GM12878 (cell line): ENCODE measurements around the gene PRKCZ. TPM values are rescaled to one million over a fixed set of nuclear protein-coding genes. Genes with fewer than 3 reads are reported as not detected.
A peak's percentile ranks its signal among the peaks of the same experiment; 100 is the strongest.

Experiments used
- ATAC-seq: fragments of 200-7000 bp; cut with Tn5 transposase; 3 replicates; pipeline ENCODE4 v1.9.1; 2020; ENCODE audit warnings: mild to moderate bottlenecking, moderate library complexity
- BruUV-seq: library from RNA; stranded (reverse); fragments of 400-500 nt; replicated peaks from 2 replicates; lab custom pipeline; 2021; lab: Mats Ljungman, UMichigan
- CTCF ChIA-PET: fragments of 300-600 bp; sonication (Branson Sonifier 250); formaldehyde crosslinking; extraction: SDS; loops from one replicate; lab custom pipeline; 2021; ENCODE audit warnings: inconsistent platforms; lab: Yijun Ruan, JAX
- POLR2A ChIA-PET: fragments of 350-600 bp; formaldehyde crosslinking; extraction: SDS; loops from one replicate; lab custom pipeline; 2021; ENCODE audit warnings: inconsistent platforms; lab: Charles Lee
- RAD21 ChIA-PET: fragments of 300-600 bp; sonication (Branson Sonifier 250); formaldehyde crosslinking; loops from one replicate; lab custom pipeline; 2023; ENCODE audit warnings: antibody characterized with exemption; ENCODE audit not compliant: unreplicated experiment; lab: Charles Lee
- SMC1A ChIA-PET: fragments of 300-600 bp; sonication (Branson Sonifier 250); formaldehyde crosslinking; loops from one replicate; lab custom pipeline; 2023; ENCODE audit not compliant: unreplicated experiment, uncharacterized antibody; lab: Charles Lee
- DNase-seq: peaks from one replicate; pipeline ENCODE4 v3.0.0-alpha.2; 2011; ENCODE audit warnings: low read depth, low spot score
- FAIRE-seq: peaks from 3 replicates; lab custom pipeline; 2011; peaks lifted over from hg19 to GRCh38; lab: Jason Lieb, UNC
- H2AFZ ChIP-seq: 2 replicates; pipeline ENCODE4 v1.6.0; 2011; ENCODE audit warnings: low read depth, low read length, control low read depth; ENCODE audit not compliant: control insufficient read depth
- H3K27ac ChIP-seq: 2 replicates; pipeline ENCODE4 v1.5.1; 2011; ENCODE audit warnings: control low read depth; ENCODE audit not compliant: control insufficient read depth, insufficient read depth
- H3K27me3 ChIP-seq, 2 experiments: replicated peaks in 1 of 2; 2 replicates each; pipeline versions ENCODE4 v1.6.0 to v1.6.1; 2011; ENCODE audit warnings: low read length in 1 of 2; ENCODE audit not compliant: control insufficient read depth in 2 of 2, insufficient read depth in 2 of 2
- H3K36me3 ChIP-seq, 2 experiments: 2 replicates each; pipeline ENCODE4 v1.5.1; 2011; ENCODE audit warnings: low read length in 1 of 2; ENCODE audit not compliant: control insufficient read depth in 2 of 2, insufficient read depth in 2 of 2
- H3K4me1 ChIP-seq: 2 replicates; pipeline ENCODE4 v1.6.1; 2011; ENCODE audit warnings: mild to moderate bottlenecking, low read length, moderate library complexity, mixed read lengths; ENCODE audit not compliant: control insufficient read depth, insufficient read depth
- H3K4me2 ChIP-seq: 2 replicates; pipeline ENCODE4 v1.6.0; 2011; ENCODE audit warnings: control low read depth; ENCODE audit not compliant: control insufficient read depth, insufficient read depth
- H3K4me3 ChIP-seq: fragments of 200-600 bp; sonication (generic); 2 replicates; pipeline ENCODE4 v1.5.1; 2016
- H3K79me2 ChIP-seq: 2 replicates; pipeline ENCODE4 v1.6.0; 2011; ENCODE audit warnings: low read length; ENCODE audit not compliant: control insufficient read depth, insufficient read depth
- H3K9ac ChIP-seq: 2 replicates; pipeline ENCODE4 v1.8.0; 2011; ENCODE audit warnings: low read length, control low read depth, mixed read lengths; ENCODE audit not compliant: control insufficient read depth, insufficient read depth
- H3K9me3 ChIP-seq: replicated peaks from 3 replicates; pipeline ENCODE4 v1.5.1; 2011; ENCODE audit warnings: mild to moderate bottlenecking, low read length; ENCODE audit not compliant: control insufficient read depth, insufficient read depth
- H4K20me1 ChIP-seq: 2 replicates; pipeline ENCODE4 v1.6.0; 2011; ENCODE audit not compliant: control insufficient read depth, insufficient read depth
- BHLHE40 ChIP-seq, 2 experiments: fragments of 450-650 bp in 1 of 2; IDR thresholded peaks; 2 replicates each; pipeline ENCODE4 v1.6.1; 2011 to 2017; ENCODE audit warnings: low read depth in 2 of 2, borderline replicate concordance in 1 of 2, improper control_type of control experiment in 1 of 2, low read length in 1 of 2, mild to moderate bottlenecking in 1 of 2
- FOXK2 ChIP-seq: fragments of 450-650 bp; IDR thresholded peaks from 2 replicates; pipeline ENCODE4 v1.6.1; 2017; ENCODE audit warnings: mild to moderate bottlenecking, moderate library complexity
- POLR2A ChIP-seq: IDR thresholded peaks from 2 replicates; pipeline ENCODE4 v1.6.1; 2011; ENCODE audit warnings: low read depth, mild to moderate bottlenecking, low read length
- WGBS: methylation state at CpG from one replicate; pipeline ENCODE4 v1.1.6; 2016; ENCODE audit warnings: low lambda C conversion rate; ENCODE audit not compliant: insufficient replicate concordance, insufficient coverage; ENCODE audit errors: missing lambda C conversion rate; 5-methylcytosine and 5-hydroxymethylcytosine counted together
- in situ Hi-C: fragments of 300-500 bp; cut with MboI; formaldehyde crosslinking; loops from 9 replicates; pipeline ENCODE4 v1.14.3; 2018; ENCODE audit warnings: mixed read lengths
- intact Hi-C: fragments of 100-400 bp; cut with micrococcal nuclease; formaldehyde crosslinking; loops from one replicate; pipeline ENCODE4 v1.14.2; 2022; ENCODE audit not compliant: unreplicated experiment
- polyA plus RNA-seq, 11 experiments: library from polyadenylated mRNA; depleted of rRNA in 4 of 11; unstranded in 6 of 11; stranded (reverse) in 5 of 11; fragments of >200 nt; fragmentation: Nextera tagmentation in 4 of 11; fragmentation: Illumina TruSeq in 1 of 11; extraction: Ambion mirVana in 4 of 11; extraction: Trizol in 1 of 11; gene quantifications; 1 replicate in 1 of 11; 2 replicates in 10 of 11; pipeline versions ENCODE4 v1.2.1 to v1.2.3, GENCODE V29; 2011 to 2016; ENCODE audit warnings: inconsistent platforms in 2 of 11, missing spikeins in 2 of 11, low read depth in 1 of 11
- total RNA-seq, 4 experiments: library from RNA; depleted of rRNA in 3 of 4; stranded (reverse); fragments of >200 nt in 3 of 4; fragmentation: Illumina TruSeq in 1 of 4; extraction: Trizol in 1 of 4; gene quantifications; 2 replicates each; pipeline versions ENCODE4 v1.2.1 to v1.2.3, GENCODE V29; 2013 to 2021
- TF ChIP-seq, protein P1 (sequence below), 3 experiments: IDR thresholded peaks in 2 of 3; conservative IDR thresholded peaks in 1 of 3; 2 replicates each; pipeline ENCODE4 v1.5.1; 2011; ENCODE audit warnings: low read depth in 3 of 3, low read length in 3 of 3, mild to moderate bottlenecking in 3 of 3, control low read depth in 2 of 3, moderate library complexity in 2 of 3, inconsistent platforms in 1 of 3, mixed read lengths in 1 of 3; ENCODE audit not compliant: control insufficient read depth in 2 of 3, insufficient read depth in 1 of 3; ENCODE audit errors: extremely low read depth in 1 of 3
- TF ChIP-seq, protein P2 (sequence below): fragments of 450-650 bp; IDR thresholded peaks from 2 replicates; pipeline ENCODE4 v1.6.1; 2017; ENCODE audit warnings: mild to moderate bottlenecking, moderate library complexity

Gene PRKCZ
- total and polyA plus RNA-seq, 10 of the 15 experiments (the other 5 are each of a cell fraction or from before 2014, with no cell fraction given): 0.05 to 1.9 (median 0.64) TPM; not detected in 1

DNA sequence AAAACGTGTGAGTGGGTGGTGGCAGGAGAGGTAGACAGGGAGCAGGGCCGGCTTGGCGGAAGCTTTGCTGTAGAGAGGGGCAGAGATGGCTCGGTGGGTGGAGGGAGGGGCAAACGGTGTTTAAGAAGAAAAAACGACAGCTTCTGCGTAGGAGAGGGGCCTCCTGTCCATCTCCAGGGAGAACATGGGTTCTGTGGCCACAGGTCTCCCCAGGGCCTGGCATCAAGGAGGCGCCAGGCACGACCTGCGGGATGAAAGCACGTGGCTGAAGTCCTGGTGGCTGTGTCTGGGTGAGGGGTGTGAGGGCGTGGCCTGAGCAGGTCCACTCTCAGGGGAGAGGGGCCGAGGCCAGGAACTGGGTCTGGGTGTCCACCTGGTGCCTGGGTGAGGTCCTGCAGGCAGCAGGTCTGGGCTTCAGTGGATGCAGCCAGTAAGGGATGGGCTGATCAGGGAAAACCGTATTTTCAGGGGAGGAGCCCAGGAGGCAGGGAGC lies 940 bp upstream of the PRKCZ start:
- WGBS: 31% methylated on average over 14 of the region's 14 CpGs
- no peaks in the 10 kb centered on the region for H3K4me1 ChIP-seq
- intact Hi-C loops: loop anchor here (5.0 kb wide), 1 partner anchor 107 kb away; no protein-coding TSS in a partner anchor
- peak overlapping the region; percentile 76; the same call in 1 of the 2 replicates for H3K4me3 ChIP-seq
- CTCF ChIA-PET: no interaction called here
- no peaks in the 10 kb centered on the region for H3K36me3 ChIP-seq
- peaks cover 0 to 3% of the 10 kb centered on the region in 2 experiments; a peak in 3 of 4 replicates for H3K27me3 ChIP-seq
- POLR2A ChIA-PET: no interaction called here
- DNase-seq (no peak), FAIRE-seq (no peak), ATAC-seq (no peak)
- SMC1A ChIA-PET: no interaction called here
- no peaks in the 10 kb centered on the region for H3K79me2 ChIP-seq
- peak overlapping the region; percentile 71 for H3K4me2 ChIP-seq
- RAD21 ChIA-PET: no interaction called here
- in situ Hi-C loops: no loop called here
- peak overlapping the region; percentile 36; the same call in 1 of the 2 replicates for H3K9ac ChIP-seq
- H3K27ac ChIP-seq: no peak overlapping the region
- no peaks in the 10 kb centered on the region for H3K9me3 ChIP-seq
- TF ChIP-seq, protein P1, sequence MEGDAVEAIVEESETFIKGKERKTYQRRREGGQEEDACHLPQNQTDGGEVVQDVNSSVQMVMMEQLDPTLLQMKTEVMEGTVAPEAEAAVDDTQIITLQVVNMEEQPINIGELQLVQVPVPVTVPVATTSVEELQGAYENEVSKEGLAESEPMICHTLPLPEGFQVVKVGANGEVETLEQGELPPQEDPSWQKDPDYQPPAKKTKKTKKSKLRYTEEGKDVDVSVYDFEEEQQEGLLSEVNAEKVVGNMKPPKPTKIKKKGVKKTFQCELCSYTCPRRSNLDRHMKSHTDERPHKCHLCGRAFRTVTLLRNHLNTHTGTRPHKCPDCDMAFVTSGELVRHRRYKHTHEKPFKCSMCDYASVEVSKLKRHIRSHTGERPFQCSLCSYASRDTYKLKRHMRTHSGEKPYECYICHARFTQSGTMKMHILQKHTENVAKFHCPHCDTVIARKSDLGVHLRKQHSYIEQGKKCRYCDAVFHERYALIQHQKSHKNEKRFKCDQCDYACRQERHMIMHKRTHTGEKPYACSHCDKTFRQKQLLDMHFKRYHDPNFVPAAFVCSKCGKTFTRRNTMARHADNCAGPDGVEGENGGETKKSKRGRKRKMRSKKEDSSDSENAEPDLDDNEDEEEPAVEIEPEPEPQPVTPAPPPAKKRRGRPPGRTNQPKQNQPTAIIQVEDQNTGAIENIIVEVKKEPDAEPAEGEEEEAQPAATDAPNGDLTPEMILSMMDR (IDR thresholded peaks at IDR 0.05 in 2 of 3, conservative IDR thresholded peaks at IDR 0.05 in 1 of 3; ENCODE audit: control insufficient read depth in 2 of 3, extremely low read depth in 1 of 3, insufficient read depth in 1 of 3, low read depth in 3 of 3, low read length in 3 of 3): 0 out of 6 replicates have a peak, but pooled peaks of 1 of the 3 experiments have one; percentile 12
- no peak for TF ChIP-seq FOXK2
- H2AFZ ChIP-seq: no peak overlapping the region
- no TSS peak for BruUV-seq
- no peaks in the 10 kb centered on the region for H4K20me1 ChIP-seq

DNA sequence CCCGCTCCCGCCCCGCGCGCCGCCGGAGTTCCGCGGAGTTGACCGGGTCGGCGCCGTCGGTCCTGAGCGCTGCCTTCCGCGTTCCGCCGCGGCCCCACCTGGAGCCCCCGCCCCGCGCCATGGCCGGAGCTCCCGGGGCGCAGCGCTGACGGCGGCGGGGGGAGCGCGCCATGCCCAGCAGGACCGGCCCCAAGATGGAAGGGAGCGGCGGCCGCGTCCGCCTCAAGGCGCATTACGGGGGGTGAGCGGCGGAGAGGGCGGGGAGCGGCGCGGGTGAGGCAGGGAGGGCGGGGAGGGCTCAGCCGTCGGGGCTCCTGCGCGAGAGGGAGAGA lies 216 bp downstream of the PRKCZ start:
- H4K20me1 ChIP-seq: no peaks in the 10 kb centered on the region
- H3K36me3 ChIP-seq: no peaks in the 10 kb centered on the region
- ATAC-seq (no peak), DNase-seq (no peak)
- peak overlapping the region; percentile 62; the same call in 1 of the 2 replicates for H3K4me2 ChIP-seq
- RAD21 ChIA-PET: no interaction called here
- no peaks in the 10 kb centered on the region for H3K9me3 ChIP-seq
- H3K4me3 ChIP-seq: peak overlapping the region; percentile 67; the same call in 1 of the 2 replicates
- no peak overlapping the region for H3K27ac ChIP-seq
- H3K9ac ChIP-seq: peak overlapping the region; percentile 22; the same call in 1 of the 2 replicates
- SMC1A ChIA-PET: no interaction called here
- peak overlapping the region; percentile 47; the same call in 1 of the 2 replicates for H2AFZ ChIP-seq
- BruUV-seq: no TSS peak
- CTCF ChIA-PET: no interaction called here
- WGBS: 0% methylated on average over 7 of the region's 51 CpGs
- H3K4me1 ChIP-seq: no peaks in the 10 kb centered on the region
- H3K27me3 ChIP-seq: peaks cover 0 to 3% of the 10 kb centered on the region in 2 experiments; a peak in 3 of 4 replicates
- in situ Hi-C loops (no loop called here), intact Hi-C loops (no loop called here)
- no peaks in the 10 kb centered on the region for H3K79me2 ChIP-seq
- POLR2A ChIA-PET: no interaction called here
- TF ChIP-seq, protein P2, sequence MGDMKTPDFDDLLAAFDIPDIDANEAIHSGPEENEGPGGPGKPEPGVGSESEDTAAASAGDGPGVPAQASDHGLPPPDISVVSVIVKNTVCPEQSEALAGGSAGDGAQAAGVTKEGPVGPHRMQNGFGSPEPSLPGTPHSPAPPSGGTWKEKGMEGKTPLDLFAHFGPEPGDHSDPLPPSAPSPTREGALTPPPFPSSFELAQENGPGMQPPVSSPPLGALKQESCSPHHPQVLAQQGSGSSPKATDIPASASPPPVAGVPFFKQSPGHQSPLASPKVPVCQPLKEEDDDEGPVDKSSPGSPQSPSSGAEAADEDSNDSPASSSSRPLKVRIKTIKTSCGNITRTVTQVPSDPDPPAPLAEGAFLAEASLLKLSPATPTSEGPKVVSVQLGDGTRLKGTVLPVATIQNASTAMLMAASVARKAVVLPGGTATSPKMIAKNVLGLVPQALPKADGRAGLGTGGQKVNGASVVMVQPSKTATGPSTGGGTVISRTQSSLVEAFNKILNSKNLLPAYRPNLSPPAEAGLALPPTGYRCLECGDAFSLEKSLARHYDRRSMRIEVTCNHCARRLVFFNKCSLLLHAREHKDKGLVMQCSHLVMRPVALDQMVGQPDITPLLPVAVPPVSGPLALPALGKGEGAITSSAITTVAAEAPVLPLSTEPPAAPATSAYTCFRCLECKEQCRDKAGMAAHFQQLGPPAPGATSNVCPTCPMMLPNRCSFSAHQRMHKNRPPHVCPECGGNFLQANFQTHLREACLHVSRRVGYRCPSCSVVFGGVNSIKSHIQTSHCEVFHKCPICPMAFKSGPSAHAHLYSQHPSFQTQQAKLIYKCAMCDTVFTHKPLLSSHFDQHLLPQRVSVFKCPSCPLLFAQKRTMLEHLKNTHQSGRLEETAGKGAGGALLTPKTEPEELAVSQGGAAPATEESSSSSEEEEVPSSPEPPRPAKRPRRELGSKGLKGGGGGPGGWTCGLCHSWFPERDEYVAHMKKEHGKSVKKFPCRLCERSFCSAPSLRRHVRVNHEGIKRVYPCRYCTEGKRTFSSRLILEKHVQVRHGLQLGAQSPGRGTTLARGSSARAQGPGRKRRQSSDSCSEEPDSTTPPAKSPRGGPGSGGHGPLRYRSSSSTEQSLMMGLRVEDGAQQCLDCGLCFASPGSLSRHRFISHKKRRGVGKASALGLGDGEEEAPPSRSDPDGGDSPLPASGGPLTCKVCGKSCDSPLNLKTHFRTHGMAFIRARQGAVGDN: no peak
- TF ChIP-seq POLR2A: peak; percentile 49; the same call in 1 of the 2 replicates
- no peak for TF ChIP-seq BHLHE40 (IDR thresholded peaks at IDR 0.05; ENCODE audit: borderline replicate concordance in 1 of 2, low read depth in 2 of 2, low read length in 1 of 2)
- TF ChIP-seq, all 136 proteins: peak for 1
- FAIRE-seq: no peak
